WTC11 (cell line): ENCODE measurements around the gene ZNF774. TPM values are rescaled to one million over a fixed set of nuclear protein-coding genes. Genes with fewer than 3 reads are reported as not detected.

Source experiments
- ATAC-seq: fragments of 200-7000 bp; cut with Tn5 transposase; 2 replicates; pipeline ENCODE4 v1.10.0; 2021; ENCODE audit warnings: mild to moderate bottlenecking, moderate library complexity
- CTCF ChIA-PET: fragments of 300-600 bp; sonication (Branson Sonifier 250); formaldehyde crosslinking; loops from one replicate; lab custom pipeline; 2021; ENCODE audit warnings: antibody characterized with exemption; lab: Charles Lee
- POLR2A ChIA-PET: fragments of 350-600 bp; sonication (Branson Sonifier 250); formaldehyde crosslinking; loops from one replicate; lab custom pipeline; 2021; ENCODE audit warnings: antibody characterized with exemption; lab: Charles Lee
- DNase-seq: peaks from one replicate; pipeline ENCODE4 v3.0.0; 2021; ENCODE audit warnings: low spot score
- H3K27ac Mint-ChIP-seq: 2 replicates; pipeline ENCODE4 v1.8.0; 2021; ENCODE audit warnings: mixed read lengths
- H3K27me3 Mint-ChIP-seq: 2 replicates; pipeline ENCODE4 v1.8.0; 2021; ENCODE audit warnings: low read depth, mild to moderate bottlenecking, moderate library complexity, mixed read lengths
- H3K36me3 Mint-ChIP-seq: 2 replicates; pipeline ENCODE4 v1.8.0; 2021; ENCODE audit warnings: mixed read lengths
- H3K4me1 Mint-ChIP-seq: 2 replicates; pipeline ENCODE4 v1.8.0; 2022; ENCODE audit warnings: mixed read lengths
- H3K4me3 Mint-ChIP-seq: 2 replicates; pipeline ENCODE4 v1.8.0; 2021; ENCODE audit warnings: mild to moderate bottlenecking, moderate library complexity, mixed read lengths
- H3K9me3 Mint-ChIP-seq: 2 replicates; pipeline ENCODE4 v1.8.0; 2021; ENCODE audit warnings: mixed read lengths
- AR ChIP-seq: fragments of 250-450 bp; sonication (Bioruptor Pico); IDR thresholded peaks from 2 replicates; pipeline ENCODE4 v1.9.0; 2021; ENCODE audit warnings: mild to moderate bottlenecking
- ATF2 ChIP-seq: sonication (generic); formaldehyde crosslinking; IDR thresholded peaks from 2 replicates; pipeline ENCODE4 v1.8.1; 2022; ENCODE audit warnings: low read depth, missing genetic modification reagents, borderline replicate concordance
- CBFB ChIP-seq: sonication (generic); formaldehyde crosslinking; IDR thresholded peaks from 2 replicates; pipeline ENCODE4 v1.8.1; 2022; ENCODE audit warnings: mild to moderate bottlenecking, low read depth, missing genetic modification reagents
- CREM ChIP-seq: sonication (generic); formaldehyde crosslinking; IDR thresholded peaks from 2 replicates; pipeline ENCODE4 v1.8.1; 2022; ENCODE audit warnings: mild to moderate bottlenecking, missing genetic modification reagents, moderate library complexity
- CTCF ChIP-seq: fragments of 200-600 bp; IDR thresholded peaks from 2 replicates; pipeline ENCODE4 v1.8.0; 2022; ENCODE audit warnings: antibody characterized with exemption
- E2F5 ChIP-seq: sonication (generic); formaldehyde crosslinking; IDR thresholded peaks from 2 replicates; pipeline ENCODE4 v1.8.1; 2022; ENCODE audit warnings: mild to moderate bottlenecking, moderate library complexity, missing genetic modification reagents
- ETV6 ChIP-seq: sonication (generic); formaldehyde crosslinking; IDR thresholded peaks from 2 replicates; pipeline ENCODE4 v1.8.1; 2022; ENCODE audit warnings: mild to moderate bottlenecking, missing genetic modification reagents
- GRHL2 ChIP-seq: fragments of 250-450 bp; sonication (Bioruptor Pico); IDR thresholded peaks from 2 replicates; pipeline ENCODE4 v1.8.0; 2022; ENCODE audit warnings: mild to moderate bottlenecking, moderate library complexity; ENCODE audit not compliant: insufficient replicate concordance, severe bottlenecking
- IRF2 ChIP-seq: sonication (generic); formaldehyde crosslinking; IDR thresholded peaks from 2 replicates; pipeline ENCODE4 v1.8.0; 2022; ENCODE audit warnings: low read depth, missing genetic modification reagents, borderline replicate concordance
- NFATC4 ChIP-seq: fragments of 250-450 bp; sonication (Bioruptor Pico); IDR thresholded peaks from 2 replicates; pipeline ENCODE4 v1.9.0; 2021; ENCODE audit warnings: mild to moderate bottlenecking
- OVOL2 ChIP-seq: fragments of 250-450 bp; sonication (Bioruptor Pico); IDR thresholded peaks from 2 replicates; pipeline ENCODE4 v1.9.0; 2021; ENCODE audit warnings: mild to moderate bottlenecking, borderline replicate concordance
- RELA ChIP-seq: sonication (generic); formaldehyde crosslinking; IDR thresholded peaks from 2 replicates; pipeline ENCODE4 v1.8.1; 2022; ENCODE audit warnings: missing genetic modification reagents, mild to moderate bottlenecking, borderline replicate concordance
- SMAD3 ChIP-seq: sonication (generic); formaldehyde crosslinking; IDR thresholded peaks from 2 replicates; pipeline ENCODE4 v1.8.0; 2022; ENCODE audit warnings: missing genetic modification reagents, mild to moderate bottlenecking, borderline replicate concordance
- STAT6 ChIP-seq: sonication (generic); formaldehyde crosslinking; conservative IDR thresholded peaks from 2 replicates; pipeline ENCODE4 v1.8.1; 2023; ENCODE audit warnings: mild to moderate bottlenecking, low read depth, missing genetic modification reagents, moderate library complexity
- ZNF138 ChIP-seq: sonication (generic); formaldehyde crosslinking; conservative IDR thresholded peaks from 2 replicates; pipeline ENCODE4 v1.8.1; 2022; ENCODE audit warnings: mild to moderate bottlenecking, moderate library complexity, missing genetic modification reagents
- ZNF317 ChIP-seq: sonication (generic); formaldehyde crosslinking; IDR thresholded peaks from 2 replicates; pipeline ENCODE4 v1.8.1; 2023; ENCODE audit warnings: low read depth, mild to moderate bottlenecking, moderate library complexity, missing genetic modification reagents, borderline replicate concordance
- ZNF512 ChIP-seq: sonication (generic); formaldehyde crosslinking; IDR thresholded peaks from 2 replicates; pipeline ENCODE4 v1.8.1; 2022; ENCODE audit warnings: missing genetic modification reagents, borderline replicate concordance
- ZSCAN18 ChIP-seq: fragments of 250-450 bp; sonication (Bioruptor Pico); IDR thresholded peaks from 2 replicates; pipeline ENCODE4 v2.1.2; 2022; ENCODE audit warnings: mild to moderate bottlenecking, moderate library complexity
- total RNA-seq: library from RNA; stranded (reverse); gene quantifications from 3 replicates; pipeline ENCODE4 v1.2.3, GENCODE V29; 2021

Gene ZNF774
- total RNA-seq, 1 experiment from 2014 or later: 2.6 TPM

- no peak for TF ChIP-seq E2F5 (CRISPR knock-in tag)
- TF ChIP-seq CREM: no peak
- TF ChIP-seq ZSCAN18 (CRISPR knock-in tag): no peak
These were observed 27.2 kb downstream of the ZNF774 start (continued) for GRCh38 chr15:90379263-90379662.

- ATAC-seq (no peak), DNase-seq (no peak)
- H3K4me3 Mint-ChIP-seq: no peak overlapping the region
- CTCF ChIA-PET: interaction anchor here (1.3 to 2.1 kb wide), 2 partner anchors 14 to 62 kb away, joined by 3 to 5 read pairs; no protein-coding TSS in a partner anchor
- peaks cover 24% of the 10 kb centered on the region for H3K36me3 Mint-ChIP-seq
- H3K4me1 Mint-ChIP-seq: no peaks in the 10 kb centered on the region
- peaks cover 3% of the 10 kb centered on the region; the same call in 1 of the 2 replicates for H3K27me3 Mint-ChIP-seq
- POLR2A ChIA-PET: no interaction called here
- peaks cover 38% of the 10 kb centered on the region for H3K9me3 Mint-ChIP-seq
- no peak overlapping the region for H3K27ac Mint-ChIP-seq
- TF ChIP-seq NFATC4 (no peak), ZSCAN18 (CRISPR knock-in tag) (no peak), RELA (CRISPR knock-in tag) (no peak), ZNF317 (CRISPR knock-in tag) (no peak), IRF2 (CRISPR knock-in tag) (no peak), SMAD3 (no peak), ZNF138 (CRISPR knock-in tag) (no peak), OVOL2 (no peak), AR (CRISPR knock-in tag) (no peak), ETV6 (CRISPR knock-in tag) (no peak), ATF2 (CRISPR knock-in tag) (no peak), STAT6 (CRISPR knock-in tag) (no peak), ZNF512 (no peak), GRHL2 (no peak), CTCF (no peak), CBFB (CRISPR knock-in tag) (no peak)
These were observed 29.4 kb downstream of the ZNF774 start for GRCh38 chr15:90381515-90381914.
